Ascending aorta (tissue), 2 donors: ENCODE measurements around the gene FAM193B. TPM values are rescaled to one million over a fixed set of nuclear protein-coding genes. Genes with fewer than 3 reads are reported as not detected.
A peak's percentile ranks its signal among the peaks of the same experiment; 100 is the strongest.

Experiments
- DNase-seq, 2 donors: peaks; one replicate each; pipeline ENCODE4 v3.0.0-alpha.2; 2019; ENCODE audit warnings: low spot score in 2 of 2
- H3K27ac ChIP-seq, 2 donors: fragments of 200-600 bp; sonication (generic); one replicate each; pipeline ENCODE4 v1.5.1; 2016 to 2017; ENCODE audit warnings: mild to moderate bottlenecking in 1 of 2
- H3K27me3 ChIP-seq: fragments of 200-600 bp; sonication (generic); one replicate; pipeline ENCODE4 v1.5.1; 2017
- H3K36me3 ChIP-seq, 2 donors: fragments of 200-600 bp; sonication (generic); one replicate each; pipeline ENCODE4 v1.5.1; 2016
- H3K4me1 ChIP-seq, 2 donors: fragments of 200-600 bp; sonication (generic); one replicate each; pipeline ENCODE4 v1.5.1; 2016 to 2017; ENCODE audit warnings: mild to moderate bottlenecking in 1 of 2
- H3K4me3 ChIP-seq, 2 donors: fragments of 200-600 bp; sonication (generic); one replicate each; pipeline ENCODE4 v1.5.1; 2016 to 2017; ENCODE audit warnings: mild to moderate bottlenecking in 1 of 2
- H3K9me3 ChIP-seq, 2 donors: fragments of 200-600 bp; sonication (generic); one replicate each; pipeline ENCODE4 v1.5.1; 2016
- intact Hi-C: fragments of 100-400 bp; cut with DNase I; formaldehyde crosslinking; loops from one replicate; pipeline ENCODE4 v1.15.1; 2023
- total RNA-seq: library from RNA; depleted of rRNA; stranded (reverse); fragments of >200 nt; gene quantifications from one replicate; pipeline ENCODE4 v1.1.0, GENCODE V29; 2016
- TF ChIP-seq, protein P1 (sequence below), 3 experiments: fragments of 200-600 bp in 2 of 3; fragments of 450-650 bp in 1 of 3; sonication (generic) in 2 of 3; IDR thresholded peaks; one replicate each; pipeline ENCODE4 v1.5.1; 2016 to 2019; ENCODE audit warnings: antibody characterized with exemption in 3 of 3, mild to moderate bottlenecking in 1 of 3, moderate library complexity in 1 of 3

Gene FAM193B
- total RNA-seq, 1 donor from 2014 or later: 116 TPM

DNA sequence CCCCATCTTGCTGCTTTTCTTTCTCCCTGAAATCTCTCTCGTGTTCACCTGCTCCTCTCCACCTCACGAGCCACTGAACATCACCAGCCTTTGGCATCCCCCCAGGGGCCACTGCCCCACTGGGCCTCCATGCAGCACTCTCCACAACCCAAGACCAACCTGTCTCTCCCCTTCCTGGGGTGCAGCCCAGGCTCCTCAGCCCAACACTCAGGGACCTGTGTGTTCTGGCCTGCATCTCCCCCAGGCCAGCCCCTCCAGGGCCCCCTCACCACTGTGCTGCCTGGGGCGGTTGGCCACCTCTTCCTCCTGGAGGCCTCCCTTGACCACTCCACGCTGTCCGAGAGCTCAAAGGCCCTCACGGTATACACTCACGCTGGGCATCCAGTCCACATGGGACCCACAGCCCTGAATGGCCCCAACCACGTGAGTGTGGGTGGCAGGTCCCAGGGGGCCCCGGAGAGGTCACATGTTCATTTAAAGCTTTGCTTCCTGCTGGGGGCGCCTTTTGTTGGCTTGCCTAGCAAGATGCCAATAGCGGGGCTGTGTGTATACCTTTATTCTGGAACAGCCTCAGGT lies 44.3 kb downstream of the FAM193B start:
- TF ChIP-seq, protein P1, sequence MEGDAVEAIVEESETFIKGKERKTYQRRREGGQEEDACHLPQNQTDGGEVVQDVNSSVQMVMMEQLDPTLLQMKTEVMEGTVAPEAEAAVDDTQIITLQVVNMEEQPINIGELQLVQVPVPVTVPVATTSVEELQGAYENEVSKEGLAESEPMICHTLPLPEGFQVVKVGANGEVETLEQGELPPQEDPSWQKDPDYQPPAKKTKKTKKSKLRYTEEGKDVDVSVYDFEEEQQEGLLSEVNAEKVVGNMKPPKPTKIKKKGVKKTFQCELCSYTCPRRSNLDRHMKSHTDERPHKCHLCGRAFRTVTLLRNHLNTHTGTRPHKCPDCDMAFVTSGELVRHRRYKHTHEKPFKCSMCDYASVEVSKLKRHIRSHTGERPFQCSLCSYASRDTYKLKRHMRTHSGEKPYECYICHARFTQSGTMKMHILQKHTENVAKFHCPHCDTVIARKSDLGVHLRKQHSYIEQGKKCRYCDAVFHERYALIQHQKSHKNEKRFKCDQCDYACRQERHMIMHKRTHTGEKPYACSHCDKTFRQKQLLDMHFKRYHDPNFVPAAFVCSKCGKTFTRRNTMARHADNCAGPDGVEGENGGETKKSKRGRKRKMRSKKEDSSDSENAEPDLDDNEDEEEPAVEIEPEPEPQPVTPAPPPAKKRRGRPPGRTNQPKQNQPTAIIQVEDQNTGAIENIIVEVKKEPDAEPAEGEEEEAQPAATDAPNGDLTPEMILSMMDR (IDR thresholded peaks at IDR 0.05): no peak
- Histone ChIP-seq H3K27ac (peak overlapping the region in 1 of 2 donors; percentile 30), H3K4me1 (no peaks in the 10 kb centered on the region), H3K27me3 (no peaks in the 10 kb centered on the region), H3K4me3 (peak overlapping the region in 1 of 2 donors; percentile 57), H3K9me3 (no peaks in the 10 kb centered on the region), H3K36me3 (peaks cover 39 to 46% of the 10 kb centered on the region in 2 donors)
- intact Hi-C loops: loop anchor here (10.0 kb wide), 1 partner anchor 85 kb away; the partner anchor contains the start of gene TMED9
- DNase-seq: no peak

GRCh38 chr5:177509381-177509951 lies 44.9 kb downstream of the FAM193B start, which contains the start of gene DOK3:
DOK3 (minus strand) TSS chr5:177509826; CDS start chr5:177509540, 286 bp downstream.
- no peak for DNase-seq
- H3K36me3 ChIP-seq: peaks cover 39% of the 10 kb centered on the region in 2 donors
- intact Hi-C loops: no loop called here
- no peaks in the 10 kb centered on the region for H3K9me3 ChIP-seq
- peak within 1 kb of the TSS; percentile 20 to 57 for H3K4me3 ChIP-seq
- no peaks in the 10 kb centered on the region for H3K4me1 ChIP-seq
- H3K27me3 ChIP-seq: no peaks in the 10 kb centered on the region
- H3K27ac ChIP-seq: peak within 1 kb of the TSS; percentile 30 to 33
- TF ChIP-seq, protein P1 (IDR thresholded peaks at IDR 0.05): no peak

DNA sequence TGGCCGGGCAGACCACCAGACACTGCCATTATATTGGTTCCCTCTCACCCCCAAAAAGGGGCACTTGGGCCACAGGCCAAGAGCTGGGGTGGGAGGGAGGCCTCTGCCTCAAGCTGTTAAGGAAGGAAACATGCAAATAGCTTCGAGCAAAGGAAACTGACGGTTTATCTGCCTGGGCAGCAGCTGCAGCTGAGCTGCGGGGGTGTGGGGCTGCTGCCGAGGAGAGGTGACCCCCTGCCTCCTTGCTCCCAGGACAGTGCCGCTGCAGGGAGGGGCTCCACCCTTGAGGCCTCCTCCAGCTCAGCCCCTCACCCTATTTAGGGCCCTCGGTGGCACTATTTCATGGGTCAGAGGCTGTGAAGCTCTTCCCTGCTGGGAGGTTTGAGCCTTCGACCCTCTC lies 45.5 kb downstream of the FAM193B start:
- no peak for DNase-seq
- Histone ChIP-seq H3K27ac (no peak overlapping the region), H3K4me1 (no peaks in the 10 kb centered on the region), H3K27me3 (no peaks in the 10 kb centered on the region), H3K4me3 (peak overlapping the region; percentile 20 to 57), H3K9me3 (no peaks in the 10 kb centered on the region), H3K36me3 (peaks cover 33 to 35% of the 10 kb centered on the region in 2 donors)
- TF ChIP-seq, protein P1 (IDR thresholded peaks at IDR 0.05): no peak
- intact Hi-C loops: no loop called here

DNA sequence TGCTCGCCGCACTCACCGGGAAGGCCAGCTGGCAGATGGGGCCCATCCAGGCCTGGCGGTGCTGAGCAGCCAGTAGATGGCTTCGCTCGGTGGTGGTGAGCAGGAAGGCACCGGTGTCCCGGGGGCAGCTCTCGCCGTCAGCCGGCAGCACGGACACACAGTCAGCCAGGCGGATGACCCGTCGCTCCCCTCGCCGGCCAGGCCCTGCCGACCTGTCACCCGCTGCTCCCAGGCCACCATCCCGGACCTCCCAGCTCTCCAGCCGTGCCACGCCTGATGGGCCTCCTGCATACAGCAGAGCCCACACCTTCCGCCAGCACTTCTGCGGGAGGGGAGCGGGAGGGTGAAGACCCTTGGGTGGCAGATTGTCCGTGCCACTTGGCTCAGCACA lies 46.1 kb downstream of the FAM193B start:
- intact Hi-C loops: no loop called here
- H3K4me1 ChIP-seq: no peaks in the 10 kb centered on the region
- no peak overlapping the region for H3K27ac ChIP-seq
- H3K9me3 ChIP-seq: no peaks in the 10 kb centered on the region
- DNase-seq: no peak
- no peaks in the 10 kb centered on the region for H3K27me3 ChIP-seq
- H3K36me3 ChIP-seq: peaks cover 27 to 29% of the 10 kb centered on the region in 2 donors
- TF ChIP-seq, protein P1 (IDR thresholded peaks at IDR 0.05): no peak
- H3K4me3 ChIP-seq: peak overlapping the region in 1 of 2 donors; percentile 57

- no peak for DNase-seq
These were observed 46.7 kb downstream of the FAM193B start for GRCh38 chr5:177507596-177508220.

More at GRCh38 chr5:177507596-177508220, 46.7 kb downstream of the FAM193B start:
- Histone ChIP-seq H3K4me3 (peak overlapping the region in 1 of 2 donors; percentile 57), H3K36me3 (peaks cover 22 to 24% of the 10 kb centered on the region in 2 donors), H3K27ac (no peak overlapping the region), H3K27me3 (no peaks in the 10 kb centered on the region), H3K9me3 (no peaks in the 10 kb centered on the region), H3K4me1 (no peaks in the 10 kb centered on the region)
- TF ChIP-seq, protein P1 (IDR thresholded peaks at IDR 0.05): no peak
- intact Hi-C loops: no loop called here
